ENCODE results near the gene RPS18. TPM values are rescaled to one million over a fixed set of nuclear protein-coding genes. Genes with fewer than 3 reads are reported as not detected.
A peak's percentile ranks its signal among the peaks of the same experiment; 100 is the strongest.

The RPS18 gene
- total and polyA plus RNA-seq, 10 of the 15 experiments (the other 5 are each of a cell fraction or from before 2014, with no cell fraction given) = 4,228 to 20,828 (median 7,406) TPM

DNA sequence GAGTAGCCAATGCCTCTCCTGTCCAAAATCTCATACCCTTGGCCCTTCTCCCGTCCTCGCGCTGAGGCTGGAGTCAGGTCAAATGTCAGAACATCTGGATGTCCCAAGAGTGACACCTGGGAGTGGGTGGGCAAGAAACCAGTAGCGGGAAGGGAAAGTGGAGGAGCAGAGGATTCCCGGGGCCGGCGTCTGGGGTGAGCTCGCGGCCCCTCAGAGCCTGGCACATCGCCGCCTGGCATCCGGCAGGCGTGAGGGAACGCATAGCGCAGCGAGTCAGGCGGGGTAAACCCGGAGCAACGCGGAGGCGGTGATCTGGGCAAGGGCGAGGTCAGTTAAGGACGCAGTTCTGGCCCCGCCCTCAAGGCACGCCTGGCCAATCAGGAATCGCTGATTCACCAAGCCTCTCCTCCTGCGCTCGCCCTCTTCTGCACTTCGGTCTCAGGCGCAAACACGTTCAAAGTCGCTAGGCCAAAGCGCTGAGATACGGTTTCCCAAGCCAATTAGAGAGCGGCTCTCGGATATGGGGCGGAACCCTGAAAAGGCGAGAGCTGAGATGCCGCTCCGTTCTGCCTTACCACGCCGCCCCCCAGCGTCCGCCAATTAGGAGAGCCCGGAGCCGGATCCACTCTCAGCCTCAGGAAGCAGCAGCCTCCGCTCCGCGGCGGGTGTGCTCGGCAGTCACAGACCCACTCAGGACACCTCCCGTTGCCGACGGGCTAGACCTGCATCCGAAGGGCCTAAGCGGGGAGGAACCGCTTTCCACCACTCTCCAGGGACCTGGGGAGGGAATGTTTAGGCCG is 22.7 kb upstream of the RPS18 start (continued):
- TF ChIP-seq MTA3 (IDR thresholded peaks at IDR 0.05; ENCODE audit: borderline replicate concordance, low read length) (no peak), JUND (IDR thresholded peaks at IDR 0.05; ENCODE audit: low read depth, low read length) (no peak), TAF1 (IDR thresholded peaks at IDR 0.05; ENCODE audit: borderline replicate concordance, low read depth, low read length) (peak; percentile 81), IKZF1 (conservative IDR thresholded peaks at IDR 0.05) (peak; percentile 66), SIN3A (IDR thresholded peaks at IDR 0.05; ENCODE audit: low read depth, low read length) (0 out of 2 replicates have a peak, but pooled peaks have one; percentile 34), PAX5 (IDR thresholded peaks at IDR 0.05; ENCODE audit: borderline replicate concordance, low read depth, low read length) (no peak), ETV6 (conservative IDR thresholded peaks at IDR 0.05 in 1 of 2, IDR thresholded peaks at IDR 0.05 in 1 of 2; ENCODE audit: borderline replicate concordance in 1 of 2, low read depth in 1 of 2) (no peak), NFYA (IDR thresholded peaks at IDR 0.05; ENCODE audit: borderline replicate concordance, low read depth, low read length) (peak; percentile 6; the same call in 1 of the 2 replicates), KLF5 (IDR thresholded peaks at IDR 0.05; ENCODE audit: partially characterized antibody) (no peak), JUNB (IDR thresholded peaks at IDR 0.05) (no peak), IRF4 (IDR thresholded peaks at IDR 0.05; ENCODE audit: low read depth, low read length) (no peak), YY1 (IDR thresholded peaks at IDR 0.05; ENCODE audit: low read depth, low read length) (0 out of 2 replicates have a peak, but pooled peaks have one; percentile 7), HDGF (IDR thresholded peaks at IDR 0.05) (peak; percentile 96), RUNX3 (IDR thresholded peaks at IDR 0.05; ENCODE audit: low read length) (no peak; the same call in 1 of the 2 replicates), SUZ12 (IDR thresholded peaks at IDR 0.05; ENCODE audit: unreplicated experiment) (no peak), EGR1 (IDR thresholded peaks at IDR 0.05; ENCODE audit: borderline replicate concordance in 1 of 2, low read depth in 2 of 2, low read length in 2 of 2) (peak in 1 of 2 experiments; percentile 83; a peak in 2 of 3 replicates)
- TF ChIP-seq, protein P1, sequence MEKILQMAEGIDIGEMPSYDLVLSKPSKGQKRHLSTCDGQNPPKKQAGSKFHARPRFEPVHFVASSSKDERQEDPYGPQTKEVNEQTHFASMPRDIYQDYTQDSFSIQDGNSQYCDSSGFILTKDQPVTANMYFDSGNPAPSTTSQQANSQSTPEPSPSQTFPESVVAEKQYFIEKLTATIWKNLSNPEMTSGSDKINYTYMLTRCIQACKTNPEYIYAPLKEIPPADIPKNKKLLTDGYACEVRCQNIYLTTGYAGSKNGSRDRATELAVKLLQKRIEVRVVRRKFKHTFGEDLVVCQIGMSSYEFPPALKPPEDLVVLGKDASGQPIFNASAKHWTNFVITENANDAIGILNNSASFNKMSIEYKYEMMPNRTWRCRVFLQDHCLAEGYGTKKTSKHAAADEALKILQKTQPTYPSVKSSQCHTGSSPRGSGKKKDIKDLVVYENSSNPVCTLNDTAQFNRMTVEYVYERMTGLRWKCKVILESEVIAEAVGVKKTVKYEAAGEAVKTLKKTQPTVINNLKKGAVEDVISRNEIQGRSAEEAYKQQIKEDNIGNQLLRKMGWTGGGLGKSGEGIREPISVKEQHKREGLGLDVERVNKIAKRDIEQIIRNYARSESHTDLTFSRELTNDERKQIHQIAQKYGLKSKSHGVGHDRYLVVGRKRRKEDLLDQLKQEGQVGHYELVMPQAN (conservative IDR thresholded peaks at IDR 0.05) = no peak; the same call in 1 of the 2 replicates
- TF ChIP-seq, protein P2, sequence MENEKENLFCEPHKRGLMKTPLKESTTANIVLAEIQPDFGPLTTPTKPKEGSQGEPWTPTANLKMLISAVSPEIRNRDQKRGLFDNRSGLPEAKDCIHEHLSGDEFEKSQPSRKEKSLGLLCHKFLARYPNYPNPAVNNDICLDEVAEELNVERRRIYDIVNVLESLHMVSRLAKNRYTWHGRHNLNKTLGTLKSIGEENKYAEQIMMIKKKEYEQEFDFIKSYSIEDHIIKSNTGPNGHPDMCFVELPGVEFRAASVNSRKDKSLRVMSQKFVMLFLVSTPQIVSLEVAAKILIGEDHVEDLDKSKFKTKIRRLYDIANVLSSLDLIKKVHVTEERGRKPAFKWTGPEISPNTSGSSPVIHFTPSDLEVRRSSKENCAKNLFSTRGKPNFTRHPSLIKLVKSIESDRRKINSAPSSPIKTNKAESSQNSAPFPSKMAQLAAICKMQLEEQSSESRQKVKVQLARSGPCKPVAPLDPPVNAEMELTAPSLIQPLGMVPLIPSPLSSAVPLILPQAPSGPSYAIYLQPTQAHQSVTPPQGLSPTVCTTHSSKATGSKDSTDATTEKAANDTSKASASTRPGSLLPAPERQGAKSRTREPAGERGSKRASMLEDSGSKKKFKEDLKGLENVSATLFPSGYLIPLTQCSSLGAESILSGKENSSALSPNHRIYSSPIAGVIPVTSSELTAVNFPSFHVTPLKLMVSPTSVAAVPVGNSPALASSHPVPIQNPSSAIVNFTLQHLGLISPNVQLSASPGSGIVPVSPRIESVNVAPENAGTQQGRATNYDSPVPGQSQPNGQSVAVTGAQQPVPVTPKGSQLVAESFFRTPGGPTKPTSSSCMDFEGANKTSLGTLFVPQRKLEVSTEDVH (IDR thresholded peaks at IDR 0.05; ENCODE audit: low read depth, partially characterized antibody) = no peak
- TF ChIP-seq, protein P3, sequence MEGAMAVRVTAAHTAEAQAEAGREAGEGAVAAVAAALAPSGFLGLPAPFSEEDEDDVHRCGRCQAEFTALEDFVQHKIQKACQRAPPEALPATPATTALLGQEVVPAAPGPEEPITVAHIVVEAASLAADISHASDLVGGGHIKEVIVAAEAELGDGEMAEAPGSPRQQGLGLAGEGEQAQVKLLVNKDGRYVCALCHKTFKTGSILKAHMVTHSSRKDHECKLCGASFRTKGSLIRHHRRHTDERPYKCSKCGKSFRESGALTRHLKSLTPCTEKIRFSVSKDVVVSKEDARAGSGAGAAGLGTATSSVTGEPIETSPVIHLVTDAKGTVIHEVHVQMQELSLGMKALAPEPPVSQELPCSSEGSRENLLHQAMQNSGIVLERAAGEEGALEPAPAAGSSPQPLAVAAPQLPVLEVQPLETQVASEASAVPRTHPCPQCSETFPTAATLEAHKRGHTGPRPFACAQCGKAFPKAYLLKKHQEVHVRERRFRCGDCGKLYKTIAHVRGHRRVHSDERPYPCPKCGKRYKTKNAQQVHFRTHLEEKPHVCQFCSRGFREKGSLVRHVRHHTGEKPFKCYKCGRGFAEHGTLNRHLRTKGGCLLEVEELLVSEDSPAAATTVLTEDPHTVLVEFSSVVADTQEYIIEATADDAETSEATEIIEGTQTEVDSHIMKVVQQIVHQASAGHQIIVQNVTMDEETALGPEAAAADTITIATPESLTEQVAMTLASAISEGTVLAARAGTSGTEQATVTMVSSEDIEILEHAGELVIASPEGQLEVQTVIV (IDR thresholded peaks at IDR 0.05; ENCODE audit: borderline replicate concordance, partially characterized antibody) = no peak
- TF ChIP-seq, protein P4, sequence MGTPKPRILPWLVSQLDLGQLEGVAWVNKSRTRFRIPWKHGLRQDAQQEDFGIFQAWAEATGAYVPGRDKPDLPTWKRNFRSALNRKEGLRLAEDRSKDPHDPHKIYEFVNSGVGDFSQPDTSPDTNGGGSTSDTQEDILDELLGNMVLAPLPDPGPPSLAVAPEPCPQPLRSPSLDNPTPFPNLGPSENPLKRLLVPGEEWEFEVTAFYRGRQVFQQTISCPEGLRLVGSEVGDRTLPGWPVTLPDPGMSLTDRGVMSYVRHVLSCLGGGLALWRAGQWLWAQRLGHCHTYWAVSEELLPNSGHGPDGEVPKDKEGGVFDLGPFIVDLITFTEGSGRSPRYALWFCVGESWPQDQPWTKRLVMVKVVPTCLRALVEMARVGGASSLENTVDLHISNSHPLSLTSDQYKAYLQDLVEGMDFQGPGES (IDR thresholded peaks at IDR 0.05) = peak; percentile 83
